HUDEP-2 (cell line): ENCODE measurements around the gene MTURN.
A peak's percentile ranks its signal among the peaks of the same experiment; 100 is the strongest.

ENCODE experiments used
- DNase-seq, 76 experiments: peaks; one replicate each; lab custom pipeline; 2025; ENCODE audit not compliant: unreplicated experiment in 76 of 76; lab: John Stamatoyannopoulos, UW

Gene MTURN

GRCh38 chr7:30159163-30159562 lies 24.4 kb downstream of the MTURN start:
- no peak for DNase-seq

- DNase-seq, result peak in 8 of 76 experiments; percentile 8 to 30 (median 22)
Observed at GRCh38 chr7:30159698-30160143, 24.9 kb downstream of the MTURN start.

- no peak for DNase-seq
Observed at GRCh38 chr7:30160329-30160728, 25.5 kb downstream of the MTURN start.

GRCh38 chr7:30162133-30162532 lies 27.3 kb downstream of the MTURN start:
- DNase-seq, result no peak

GRCh38 chr7:30162622-30163124 lies 27.9 kb downstream of the MTURN start:
- DNase-seq, result no peak

- DNase-seq, result peak in 56 of 76 experiments; percentile 4 to 68 (median 35)
Observed at GRCh38 chr7:30163231-30163894, 28.6 kb downstream of the MTURN start.

- peak in 18 of 76 experiments; percentile 14 to 49 (median 32) for DNase-seq
Observed at GRCh38 chr7:30164567-30164966, 29.8 kb downstream of the MTURN start.

DNA sequence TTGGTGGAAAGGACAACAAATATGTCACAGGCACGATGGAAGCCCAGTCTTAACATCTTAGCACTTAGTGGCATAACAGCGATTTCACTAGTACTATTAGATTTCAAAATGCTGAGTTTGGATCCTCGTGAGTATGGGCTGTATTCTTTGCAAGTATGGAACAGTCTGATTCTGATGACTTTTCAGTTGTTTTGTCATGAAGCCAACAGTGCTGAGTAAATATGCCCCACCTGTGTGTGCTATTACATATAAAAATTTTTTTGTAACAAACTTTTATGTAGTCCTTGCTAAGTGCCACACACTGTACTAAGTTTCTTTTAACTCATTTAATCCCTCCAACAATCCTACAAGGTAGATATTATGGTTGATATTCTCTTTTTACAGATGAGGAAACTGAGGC lies 30.8 kb downstream of the MTURN start:
- DNase-seq, result no peak

DNA sequence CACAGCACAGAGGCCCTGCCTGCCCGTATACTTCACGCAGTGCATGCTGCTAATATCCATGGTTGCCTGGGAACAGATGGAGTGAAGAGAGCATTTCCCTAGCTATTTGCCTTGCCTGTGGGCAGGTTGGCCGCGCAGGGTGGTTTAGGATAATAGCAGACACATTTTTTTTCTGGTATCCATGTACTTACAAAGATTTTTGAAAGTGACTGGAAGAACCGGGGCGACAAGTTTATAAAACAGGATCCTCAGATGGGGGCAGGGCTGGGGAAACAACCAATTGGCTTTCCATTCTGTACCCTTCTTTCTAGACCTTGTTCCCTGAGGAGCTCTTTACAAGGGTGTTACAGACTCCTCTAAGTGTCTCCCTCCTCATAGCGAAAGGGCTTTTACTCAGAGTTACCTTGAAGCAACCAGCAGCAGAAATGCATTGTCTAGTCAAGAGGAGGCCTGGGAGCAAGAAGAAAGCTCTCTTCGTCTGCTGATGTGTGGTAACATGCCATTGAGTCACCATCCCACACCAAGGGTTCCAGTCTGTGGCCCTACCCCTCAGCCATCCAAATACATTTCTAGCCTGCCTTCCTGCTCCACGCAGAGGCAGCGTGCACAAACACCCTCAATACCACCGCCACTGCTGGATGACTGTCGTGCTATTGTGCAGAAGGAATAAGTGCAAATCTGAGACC lies 31.5 kb downstream of the MTURN start:
- no peak for DNase-seq

- DNase-seq, result no peak
Observed at GRCh38 chr7:30166841-30167235, 32.1 kb downstream of the MTURN start.

- DNase-seq, result no peak
Observed at GRCh38 chr7:30167901-30168300, 33.1 kb downstream of the MTURN start.

DNA sequence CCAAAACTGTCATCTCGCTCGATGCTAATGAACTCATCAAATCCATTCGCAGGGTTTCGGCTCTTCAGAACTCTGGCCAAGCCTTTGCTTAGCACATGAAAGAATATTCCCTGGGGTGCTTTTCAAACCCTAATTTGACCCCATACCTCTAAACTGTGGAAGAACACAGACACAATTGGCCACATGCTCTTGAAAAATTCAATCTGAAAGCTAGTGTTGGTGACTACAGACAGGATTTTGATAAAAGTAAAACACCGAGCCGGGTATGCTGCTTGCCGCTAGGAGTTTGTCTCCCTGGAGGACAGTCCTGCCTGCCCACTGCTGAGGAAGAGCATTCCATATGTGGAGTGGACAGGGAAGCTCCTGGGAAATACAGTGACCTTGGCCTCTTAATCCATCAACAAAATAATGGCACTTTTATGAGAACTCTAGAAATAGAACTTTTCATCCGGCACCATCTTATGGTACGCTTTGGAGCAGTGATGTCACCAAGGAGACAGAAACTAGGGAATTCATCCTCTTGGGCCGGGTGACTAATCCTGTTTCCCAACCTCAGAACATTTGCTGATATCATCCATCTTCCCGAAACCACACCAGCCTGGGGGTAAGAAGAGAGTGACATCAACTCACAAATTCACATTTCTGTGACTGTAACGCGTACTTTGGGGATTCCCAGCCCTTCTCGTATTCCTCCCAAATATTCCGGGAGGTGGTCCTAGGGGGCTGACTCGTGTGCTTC lies 34.2 kb downstream of the MTURN start:
- DNase-seq, result no peak

- no peak for DNase-seq
Observed at GRCh38 chr7:30169579-30169978, 34.8 kb downstream of the MTURN start.

- DNase-seq, result no peak
Observed at GRCh38 chr7:30170476-30171205, 35.9 kb downstream of the MTURN start.

- DNase-seq, result no peak
Observed at GRCh38 chr7:30171766-30172447, 37.1 kb downstream of the MTURN start.

DNA sequence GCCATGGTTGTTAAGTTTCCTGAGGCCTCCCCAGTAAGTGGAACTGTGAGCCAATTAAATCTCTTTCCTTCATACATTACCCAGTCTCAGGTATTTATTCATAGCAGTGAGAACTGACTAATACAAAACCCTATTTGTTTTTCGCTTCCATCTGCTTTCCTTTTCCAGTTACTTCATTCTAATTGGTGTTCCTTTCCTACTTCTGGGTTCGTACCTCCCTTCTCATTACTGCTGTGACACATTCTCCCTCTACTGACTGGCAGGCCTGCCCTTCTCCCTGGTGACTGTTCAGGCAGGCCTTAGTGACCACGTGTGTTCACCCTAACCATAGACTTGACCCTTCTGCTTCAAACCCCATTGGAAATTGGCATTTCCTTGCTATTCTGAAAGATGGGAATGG lies 37.7 kb downstream of the MTURN start:
- DNase-seq, result no peak

DNA sequence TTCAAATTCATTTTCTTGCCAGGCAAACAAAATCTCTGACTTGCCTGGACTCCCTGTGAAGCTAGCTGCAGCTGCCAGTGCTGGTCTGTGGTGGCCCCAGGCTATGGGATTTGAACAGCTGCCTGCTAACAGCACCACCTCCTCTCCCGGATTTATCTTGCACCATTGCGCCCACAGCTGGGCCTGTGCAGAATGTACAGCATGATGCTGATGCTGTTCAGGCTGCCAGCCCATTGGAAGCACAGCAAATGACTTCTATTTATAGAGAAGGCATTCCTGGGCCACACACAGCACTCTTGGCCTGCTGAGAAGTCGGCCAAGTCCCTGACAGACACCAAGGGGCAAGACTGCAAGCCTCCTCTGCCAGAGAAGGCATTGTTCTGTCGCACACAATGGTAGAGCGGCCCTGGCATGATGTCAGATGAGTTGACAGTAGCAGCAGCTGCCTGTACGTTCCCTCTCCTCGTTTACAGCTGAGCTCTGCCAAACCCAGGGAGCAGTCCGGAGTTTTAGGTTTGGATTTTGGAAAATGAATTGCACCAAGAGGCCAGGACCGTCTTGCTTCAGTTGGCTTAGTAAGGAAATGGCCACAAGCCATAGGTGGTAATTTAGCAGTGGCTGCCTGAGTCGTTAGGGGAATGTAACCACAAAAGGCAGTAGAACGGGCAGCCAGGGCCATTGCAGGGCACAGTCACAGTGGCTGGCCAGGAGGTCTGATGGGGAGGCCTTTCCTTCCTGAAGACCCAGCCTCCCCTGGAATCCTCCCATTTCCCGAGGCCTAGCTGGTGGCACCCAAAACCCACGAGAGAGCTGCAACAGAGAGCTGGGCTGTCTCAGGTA lies 38.5 kb downstream of the MTURN start:
- DNase-seq, result peak in 14 of 76 experiments; percentile 9 to 45 (median 23)

GRCh38 chr7:30175180-30175579 lies 40.4 kb downstream of the MTURN start:
- no peak for DNase-seq

DNA sequence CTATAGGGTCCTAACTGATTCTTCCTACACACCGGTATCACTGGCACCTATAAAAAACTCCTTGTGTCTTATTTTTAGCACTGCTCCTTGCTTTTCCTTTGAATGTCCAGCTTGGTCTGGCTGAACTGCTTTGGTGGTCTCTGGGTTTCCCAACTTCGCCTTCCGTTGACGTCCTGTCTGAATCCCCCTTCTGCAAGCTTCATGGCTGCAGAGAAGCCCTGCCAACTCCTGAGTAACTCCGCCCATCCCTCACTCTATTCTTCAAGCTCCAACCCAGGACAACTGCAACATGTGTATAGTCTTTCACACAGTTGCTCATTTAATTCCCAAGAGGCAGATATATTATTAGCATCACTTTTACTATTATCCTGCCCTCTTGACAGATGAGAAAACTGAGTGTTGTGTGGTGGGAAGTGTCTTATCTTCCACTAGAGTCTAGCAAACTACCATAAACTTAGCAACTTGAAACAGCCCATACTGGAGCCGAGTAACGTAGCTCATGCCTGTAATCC lies 40.9 kb downstream of the MTURN start:
- DNase-seq, result no peak
